HK-2 (cell line): ENCODE results near the gene TNP2.
A peak's percentile ranks its signal among the peaks of the same experiment; 100 is the strongest.
"Not testable (repeated sequence)": the region's sequence is repeated elsewhere in the genome, so short reads cannot be mapped to it uniquely, and the experiment has no call there.

Source experiments
- DNase-seq: peaks from one replicate; pipeline ENCODE4 v3.0.0-alpha.2; 2018; ENCODE audit not compliant: unreplicated experiment

The TNP2 gene

DNA sequence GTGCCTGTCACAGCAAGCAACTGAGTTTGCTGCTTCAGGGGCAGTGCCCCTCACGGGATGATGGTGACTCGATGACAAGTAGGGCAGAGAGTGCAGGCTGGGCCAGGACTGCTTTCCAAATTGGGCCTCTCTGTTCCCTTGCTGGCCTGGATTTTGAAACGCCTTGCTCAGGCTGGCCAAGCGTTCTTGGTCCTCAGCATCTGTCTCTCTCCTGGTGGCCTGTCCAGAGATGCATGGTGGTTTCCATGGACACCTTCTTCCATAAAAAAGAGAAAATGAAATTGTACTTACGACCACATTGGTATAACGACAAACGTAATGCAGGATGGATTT is 31.4 kb upstream of the TNP2 start:
- no peak for DNase-seq

DNA sequence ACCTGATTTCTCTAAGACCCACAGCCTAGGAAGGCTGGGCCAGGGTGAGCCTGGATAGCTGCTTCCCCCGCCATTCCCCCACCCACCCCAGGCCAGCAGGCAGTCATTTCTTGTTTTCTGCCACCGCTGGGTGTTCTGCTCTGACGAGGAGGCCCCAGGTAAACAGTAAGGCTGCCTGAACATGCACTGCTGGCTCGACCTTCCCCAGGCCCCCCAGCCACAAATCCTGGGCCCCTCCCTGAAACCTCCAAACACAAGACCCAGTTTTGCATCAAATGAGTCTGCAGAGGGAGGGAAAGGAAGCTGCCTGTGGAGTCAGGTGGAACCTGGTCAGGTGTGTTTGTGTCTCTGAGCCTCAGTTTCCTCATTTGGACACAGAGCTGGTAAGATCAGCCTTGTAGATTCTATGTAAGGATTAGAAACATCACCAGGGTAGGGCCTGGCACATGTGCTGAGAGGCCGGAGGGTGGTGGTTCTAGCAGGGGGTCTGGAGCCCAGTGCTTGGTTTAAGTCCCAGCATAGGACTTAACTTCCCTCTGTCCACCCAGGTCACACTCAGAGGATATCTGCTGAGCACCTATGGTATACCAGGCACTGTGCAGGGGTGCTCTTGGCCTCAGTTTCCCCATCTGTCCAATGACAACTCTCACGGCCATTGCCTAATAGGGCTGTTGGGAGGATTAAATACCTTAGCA is 30.9 kb upstream of the TNP2 start:
- no peak for DNase-seq

DNA sequence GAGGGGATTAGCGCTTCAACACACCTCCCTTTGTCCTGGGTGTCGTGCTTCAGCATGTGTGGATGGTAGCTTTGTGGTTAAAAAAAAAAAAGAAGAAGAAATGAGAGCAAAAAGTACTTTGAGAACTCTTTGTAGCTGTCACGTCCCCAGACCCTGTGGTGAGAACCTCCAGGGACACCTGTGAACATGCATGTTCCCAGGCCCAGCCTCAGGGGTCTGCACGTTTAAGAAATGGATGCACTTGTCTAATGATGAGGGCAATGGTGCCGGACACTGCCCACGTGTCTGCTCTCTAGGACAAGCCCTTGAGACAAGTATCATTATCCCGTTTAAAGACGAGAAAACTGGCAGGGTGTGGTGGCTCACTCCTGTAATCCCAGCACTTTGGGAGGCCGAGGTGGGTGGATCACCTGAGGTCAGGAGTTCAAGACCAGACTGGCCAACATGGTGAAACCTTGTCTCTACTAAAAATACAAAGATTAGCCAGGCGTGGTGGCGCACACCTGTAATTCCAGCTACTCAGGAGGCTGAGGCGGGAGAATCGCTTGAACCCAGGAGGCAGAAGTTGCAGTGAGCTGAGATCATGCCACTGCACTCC is 29.9 kb upstream of the TNP2 start:
- not testable (repeated sequence) for DNase-seq

DNA sequence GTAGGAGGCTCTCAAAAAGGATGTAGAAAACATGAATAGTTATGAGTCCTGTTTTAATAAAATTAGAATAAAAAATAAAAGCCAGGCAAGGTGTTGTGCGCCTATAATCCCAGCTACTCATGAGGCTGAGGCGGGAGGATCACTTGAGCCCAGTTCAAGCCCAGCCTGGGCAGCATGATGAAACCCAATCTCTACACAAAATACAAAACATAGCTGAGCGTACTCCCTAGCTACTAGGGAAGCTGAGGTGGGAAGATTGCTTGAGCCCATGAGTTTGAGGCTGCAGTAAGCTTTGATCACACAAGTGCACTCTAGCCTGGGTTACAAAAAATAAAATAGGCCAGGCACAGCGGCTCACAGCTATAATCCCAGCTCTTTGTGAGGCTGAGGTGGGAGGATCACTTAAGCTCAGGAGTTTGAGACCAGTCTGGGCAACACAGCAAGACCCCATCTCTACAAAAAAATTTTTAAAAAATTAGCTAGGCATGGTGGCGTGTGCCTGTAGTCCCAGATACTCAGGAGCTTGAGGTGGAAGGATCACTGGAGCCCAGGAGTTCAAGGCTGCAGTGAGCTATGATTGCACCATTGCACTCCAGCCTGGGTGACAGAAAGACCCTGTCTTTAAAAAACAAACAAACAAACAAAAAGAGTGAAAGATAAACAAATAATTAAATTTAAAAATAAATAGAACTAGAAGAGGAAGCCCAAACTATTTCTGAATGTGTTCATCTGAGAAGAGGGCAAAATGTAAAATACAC is 29.2 kb upstream of the TNP2 start:
- DNase-seq, result no peak

DNA sequence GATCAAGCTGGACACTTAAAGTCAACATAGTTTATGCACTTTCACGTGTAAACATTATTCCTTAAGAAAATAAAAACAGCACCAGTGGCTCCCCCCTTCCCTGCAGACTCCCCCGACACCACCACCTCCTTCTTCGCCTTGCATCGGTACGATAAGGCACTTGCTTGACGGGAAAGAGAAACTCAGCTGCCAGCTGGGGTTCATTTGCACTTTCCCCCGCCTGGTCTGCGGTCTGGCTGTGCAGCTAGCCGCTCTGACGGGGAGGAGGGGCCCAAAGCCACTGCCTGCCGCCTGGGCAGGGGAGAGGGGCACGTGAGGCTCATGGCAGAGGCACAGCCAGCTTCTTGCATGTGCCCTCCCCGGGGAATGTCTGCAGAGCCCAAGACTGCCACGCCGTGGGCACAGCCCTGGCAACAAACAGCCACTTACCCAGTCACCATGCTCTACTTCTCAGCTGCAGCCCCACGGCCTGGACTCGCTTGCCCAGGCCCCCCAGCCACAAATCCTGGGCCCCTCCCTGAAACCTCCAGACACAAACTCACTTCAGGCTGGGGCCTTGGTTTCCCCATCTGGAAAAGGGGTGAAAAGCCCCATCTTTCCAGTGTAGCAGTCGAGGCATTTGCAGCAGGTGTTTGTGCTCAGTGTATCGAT is 28.5 kb upstream of the TNP2 start:
- peak; percentile 41 for DNase-seq

DNA sequence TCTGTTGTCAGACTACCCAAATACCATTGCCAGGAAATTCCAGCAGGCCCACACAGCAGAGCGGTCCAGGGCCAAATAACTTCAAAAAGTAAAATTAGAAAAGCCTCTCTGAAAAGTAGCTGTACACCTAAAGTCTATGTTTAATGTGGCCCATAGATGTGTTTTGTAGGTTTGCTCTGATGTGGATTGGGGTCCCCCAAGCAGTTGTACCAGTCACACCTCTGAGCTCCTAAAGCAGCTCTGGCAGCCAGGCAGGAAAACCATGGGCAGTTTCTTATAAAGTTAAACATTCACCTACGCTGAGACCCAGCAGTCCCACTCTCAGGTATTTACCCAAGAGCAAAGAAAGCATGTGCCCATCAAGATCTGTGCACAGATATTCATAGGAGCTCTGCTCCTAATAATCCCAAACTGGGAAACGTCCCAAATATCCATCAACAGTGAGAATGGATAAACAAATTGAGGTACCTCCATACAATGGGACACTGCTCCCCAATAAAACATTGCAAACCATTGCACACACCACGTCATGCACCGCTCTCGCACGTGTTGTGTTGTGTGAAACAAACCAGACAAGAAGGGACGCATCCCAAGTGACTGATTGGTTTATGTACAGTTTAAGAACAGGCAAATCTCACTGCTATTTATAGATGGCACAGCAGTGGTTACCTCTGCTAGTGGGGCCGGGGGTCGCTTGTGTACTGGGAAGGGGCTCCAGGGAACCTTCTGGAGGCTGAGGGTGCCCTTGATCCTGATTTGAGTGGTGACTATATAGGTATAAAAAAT is 27.8 kb upstream of the TNP2 start:
- DNase-seq, result no peak

DNA sequence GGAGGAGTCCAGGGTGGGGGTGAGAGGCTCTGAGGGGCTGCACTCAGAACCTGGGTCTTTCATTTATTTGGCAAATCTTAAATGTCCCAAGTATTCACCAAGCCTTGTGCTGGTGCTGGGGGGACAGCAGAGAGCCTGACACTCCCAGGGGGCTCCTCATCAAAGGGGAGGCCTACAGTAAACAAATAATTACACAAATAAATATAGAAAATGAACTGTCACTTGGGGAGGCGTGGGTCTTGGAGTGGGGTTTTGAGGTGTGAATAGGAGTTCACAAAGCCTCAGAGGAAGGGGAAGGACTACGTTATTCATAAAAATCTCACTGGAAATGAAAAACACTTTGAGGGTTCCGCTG is 27.2 kb upstream of the TNP2 start:
- no peak for DNase-seq

DNA sequence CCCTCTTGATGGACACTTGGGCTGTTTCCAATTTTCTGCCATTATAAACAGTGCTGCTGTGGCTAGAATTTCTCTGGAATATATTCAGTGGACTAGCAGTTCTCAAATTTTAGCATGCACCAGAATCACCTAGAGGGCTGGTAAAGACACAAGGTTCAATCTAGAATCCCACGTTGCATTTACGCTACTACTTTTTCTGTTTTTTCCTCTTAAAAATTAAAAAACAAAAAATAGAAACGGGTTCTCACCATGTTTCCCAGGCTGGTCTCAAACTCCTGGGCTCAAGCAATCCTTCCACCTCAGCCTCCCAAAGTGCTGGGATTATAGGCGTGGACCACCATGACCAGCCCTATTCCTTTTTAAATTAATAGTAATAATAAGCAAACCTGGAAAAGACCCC is 26.5 kb upstream of the TNP2 start:
- no peak for DNase-seq

DNA sequence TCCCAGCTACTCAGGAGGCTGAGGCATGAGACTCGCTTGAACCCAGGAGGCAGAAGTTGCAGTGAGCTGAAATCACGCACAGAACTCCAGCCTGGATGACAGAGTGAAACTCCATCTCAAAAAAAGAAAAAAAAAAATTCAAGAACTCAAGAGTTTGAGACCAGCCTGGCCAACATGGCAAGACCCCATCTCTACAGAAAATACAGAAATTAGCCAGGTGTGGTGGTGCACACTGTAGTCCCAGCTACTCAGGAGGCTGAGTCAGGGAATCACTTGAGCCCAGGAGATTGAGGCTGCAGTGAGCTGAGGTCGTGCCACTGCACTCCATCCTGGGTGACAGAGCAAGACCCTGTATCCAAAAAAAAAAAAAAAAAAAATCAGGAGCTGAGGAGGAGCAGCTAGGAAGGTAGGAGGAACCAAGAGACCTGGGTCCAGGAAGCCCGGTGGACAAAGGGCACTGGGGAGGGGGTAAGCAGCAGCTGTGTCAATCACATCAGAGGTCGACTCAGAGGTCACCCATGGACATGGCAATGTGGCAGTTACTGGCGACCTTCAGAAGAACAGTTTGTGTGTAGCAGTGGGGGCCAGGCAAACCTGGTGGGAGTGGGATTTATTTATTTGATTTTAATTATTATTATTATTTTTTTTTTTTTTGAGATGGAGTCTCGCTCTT is 23.1 kb upstream of the TNP2 start:
- DNase-seq, result no peak

DNA sequence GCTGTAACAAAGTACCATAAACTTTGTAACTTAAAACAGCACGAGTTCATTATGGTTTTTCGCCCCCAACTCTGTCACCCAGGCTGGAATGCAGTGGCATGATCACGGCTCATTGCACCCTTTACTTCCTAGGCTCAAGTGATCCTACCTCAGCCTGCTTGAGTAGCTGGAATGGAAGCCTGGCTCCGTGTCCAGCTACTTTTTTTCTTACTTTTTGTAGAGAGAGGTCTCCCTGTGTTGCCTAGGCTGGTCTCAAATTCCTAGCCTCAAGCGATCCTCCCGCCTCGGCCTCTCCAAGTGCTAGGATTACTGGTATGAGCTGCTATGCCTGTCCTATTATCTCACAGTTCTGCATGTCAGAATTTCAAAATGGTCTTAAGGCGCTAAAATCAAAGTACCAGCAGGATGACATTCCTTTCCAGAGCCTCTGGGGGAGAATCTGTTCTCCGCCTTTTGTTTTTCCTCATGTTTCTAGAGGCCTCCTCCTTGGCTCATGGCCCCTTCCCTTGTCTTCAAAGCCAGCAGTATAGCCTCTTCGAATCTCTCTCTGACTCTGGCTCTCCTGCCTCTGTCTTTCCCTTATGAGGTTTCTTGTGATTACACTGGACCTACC is 22.1 kb upstream of the TNP2 start:
- no peak for DNase-seq

DNA sequence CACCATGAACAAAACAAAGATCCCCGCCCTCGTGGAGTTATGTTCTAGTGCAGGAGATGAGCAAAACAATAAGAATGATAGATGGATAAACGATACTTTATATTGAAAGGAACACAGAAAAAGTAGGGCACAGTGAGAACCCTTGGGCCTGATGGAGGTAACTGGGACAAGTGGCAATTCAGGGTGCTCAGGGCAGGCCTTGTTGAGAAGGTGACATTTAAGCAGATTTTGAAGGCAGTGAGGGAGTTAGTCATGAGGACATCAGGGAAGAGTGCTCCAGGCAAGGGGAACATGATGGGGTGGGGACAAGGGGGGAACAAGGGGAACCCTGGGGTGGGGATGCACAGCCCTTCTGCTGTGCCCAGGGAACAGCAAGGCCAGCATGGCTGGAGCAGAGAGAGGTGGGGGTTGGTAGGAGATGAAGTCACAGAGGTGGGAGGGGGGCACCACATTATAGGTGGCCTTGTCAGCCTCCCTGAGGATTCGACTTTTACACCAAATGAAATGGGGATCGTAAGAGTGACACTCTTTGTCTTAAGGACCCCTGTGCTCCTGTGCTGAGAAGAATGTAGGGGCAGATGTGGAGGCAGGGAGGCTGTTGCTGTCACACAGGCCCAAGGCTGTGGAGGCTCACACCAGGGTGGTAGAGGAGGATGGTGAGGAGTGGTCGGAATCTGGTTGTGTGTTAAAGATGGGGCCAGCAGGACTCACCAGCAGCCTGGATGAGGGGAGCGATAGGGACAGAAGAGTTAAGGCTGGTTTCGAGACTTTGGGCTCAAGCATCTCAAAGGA is 21.2 kb upstream of the TNP2 start:
- DNase-seq, result no peak

DNA sequence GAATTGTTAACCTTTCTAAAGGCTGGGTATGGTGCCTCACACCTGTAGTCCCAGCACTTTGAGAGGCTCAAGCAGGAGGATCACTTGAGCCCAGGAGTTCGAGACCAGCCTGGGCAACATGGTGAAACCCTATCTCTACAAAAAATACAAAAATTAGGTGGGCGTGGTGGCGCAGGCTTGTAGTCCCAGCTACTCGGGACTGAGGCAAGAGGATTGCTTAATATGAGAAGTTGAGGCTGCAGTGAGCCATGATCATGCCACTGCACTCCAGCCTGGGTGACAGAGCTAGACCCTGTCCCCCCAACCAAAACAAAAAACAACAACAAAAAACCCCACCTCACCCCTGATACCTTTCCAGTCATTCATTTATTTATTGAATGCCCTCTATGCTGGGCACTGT is 20.6 kb upstream of the TNP2 start:
- not testable (repeated sequence) for DNase-seq

DNA sequence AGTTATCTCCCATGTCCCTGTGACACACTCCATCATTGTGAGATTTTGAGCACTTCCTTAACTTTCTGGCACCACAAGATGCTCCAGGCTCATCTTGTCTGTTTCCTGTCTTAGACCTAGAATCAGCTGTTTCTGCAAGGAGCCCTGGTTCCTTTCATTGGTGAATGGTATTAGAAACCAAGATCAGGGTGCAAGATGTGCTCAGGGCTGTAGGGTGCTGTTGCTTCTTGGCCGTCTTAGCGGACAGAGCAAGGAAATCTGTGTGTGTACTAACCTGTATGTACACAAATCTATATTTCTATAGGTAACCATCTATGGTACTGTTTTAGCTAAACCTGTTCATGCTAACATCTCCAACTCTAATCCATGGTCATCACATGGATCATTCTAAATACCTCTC is 20.1 kb upstream of the TNP2 start:
- no peak for DNase-seq

DNA sequence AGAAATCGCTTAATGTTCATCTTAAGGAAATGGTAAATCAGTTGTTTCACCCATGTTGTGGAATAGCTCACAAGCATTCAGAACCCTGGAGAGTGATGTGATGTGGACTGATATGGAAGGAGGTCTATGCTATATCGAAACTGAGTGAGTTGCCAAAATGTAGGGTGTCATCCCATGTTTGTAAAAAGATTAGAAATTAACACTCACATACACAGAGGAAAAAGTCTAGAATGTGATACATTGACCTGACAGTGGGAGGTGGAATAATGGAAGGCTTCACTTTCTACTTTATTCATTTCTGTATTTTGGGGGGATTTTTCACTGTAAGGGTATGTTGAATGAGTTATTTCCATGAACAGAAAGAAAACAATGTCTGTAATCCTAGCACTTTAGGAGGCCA is 16.7 kb upstream of the TNP2 start:
- no peak for DNase-seq

DNA sequence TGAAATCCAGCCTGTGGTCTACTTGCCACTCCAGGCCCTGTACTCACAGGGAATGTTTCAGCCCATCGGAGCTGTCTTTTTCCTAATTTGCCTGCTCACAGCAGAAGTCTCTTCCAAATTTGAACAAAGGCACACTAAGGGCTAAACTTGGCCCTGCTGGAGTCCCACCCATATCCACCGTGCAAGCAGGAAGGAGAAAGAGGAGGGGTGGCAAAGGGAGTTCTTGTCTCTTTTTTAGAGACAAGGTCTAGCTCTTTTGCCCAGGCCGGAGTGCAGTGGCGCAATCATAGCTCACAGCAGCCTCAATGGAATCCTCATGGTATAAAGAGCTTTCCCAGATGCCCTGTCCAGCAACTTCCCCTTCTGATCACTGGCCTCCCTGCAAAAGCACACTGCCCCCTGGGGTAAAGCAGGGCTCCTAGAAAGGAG is 14.7 kb upstream of the TNP2 start:
- no peak for DNase-seq

DNA sequence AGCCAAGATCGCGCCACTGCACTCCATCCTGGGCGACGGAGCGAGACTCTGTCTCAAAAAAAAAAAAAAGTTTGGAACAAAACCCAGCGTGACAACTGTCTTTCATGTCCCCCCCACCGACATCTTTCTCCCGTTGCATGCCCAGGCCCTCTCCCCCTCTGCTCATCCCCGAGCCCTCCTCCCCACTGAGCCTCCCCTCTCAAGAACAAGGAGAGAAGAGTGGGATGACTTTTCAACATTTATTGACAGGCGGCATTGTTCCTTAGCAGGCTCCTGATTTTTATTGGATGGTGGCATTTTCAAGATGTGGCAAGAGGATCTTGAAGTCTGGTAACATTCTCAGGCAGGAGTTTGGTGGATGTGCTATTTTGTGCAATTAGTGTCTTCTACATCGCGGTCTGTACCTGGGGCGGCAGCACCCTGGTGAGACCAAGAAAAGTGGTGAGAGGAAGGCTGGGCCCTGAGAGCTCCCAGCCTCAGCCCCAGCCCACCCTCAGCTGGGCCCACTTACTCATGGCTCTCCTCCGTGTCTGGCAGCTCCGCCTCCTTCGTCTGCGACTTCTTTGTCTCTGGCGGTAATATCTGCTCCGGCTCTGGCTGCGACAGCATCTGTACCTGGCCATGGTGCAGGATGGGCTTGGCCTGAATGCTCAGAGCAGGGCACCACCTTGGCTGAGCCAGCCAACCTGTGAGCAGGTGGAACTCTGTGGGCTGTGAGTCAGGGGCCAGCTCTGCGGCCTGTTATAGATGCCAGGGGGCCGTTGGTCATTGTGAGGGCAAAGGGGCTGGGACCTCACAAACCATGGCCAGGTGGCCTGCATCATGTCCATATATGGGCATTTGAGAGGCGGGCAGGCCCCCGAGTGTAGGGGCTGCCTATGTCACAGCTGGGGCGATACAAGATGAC is 11.7 kb upstream of the TNP2 start, which contains the start of gene PRM1:
TSS of gene PRM1 (minus strand) at position 715 of the 907 bp plus-strand sequence. CDS start at position 623, 92 bp downstream.
- DNase-seq, result no peak

DNA sequence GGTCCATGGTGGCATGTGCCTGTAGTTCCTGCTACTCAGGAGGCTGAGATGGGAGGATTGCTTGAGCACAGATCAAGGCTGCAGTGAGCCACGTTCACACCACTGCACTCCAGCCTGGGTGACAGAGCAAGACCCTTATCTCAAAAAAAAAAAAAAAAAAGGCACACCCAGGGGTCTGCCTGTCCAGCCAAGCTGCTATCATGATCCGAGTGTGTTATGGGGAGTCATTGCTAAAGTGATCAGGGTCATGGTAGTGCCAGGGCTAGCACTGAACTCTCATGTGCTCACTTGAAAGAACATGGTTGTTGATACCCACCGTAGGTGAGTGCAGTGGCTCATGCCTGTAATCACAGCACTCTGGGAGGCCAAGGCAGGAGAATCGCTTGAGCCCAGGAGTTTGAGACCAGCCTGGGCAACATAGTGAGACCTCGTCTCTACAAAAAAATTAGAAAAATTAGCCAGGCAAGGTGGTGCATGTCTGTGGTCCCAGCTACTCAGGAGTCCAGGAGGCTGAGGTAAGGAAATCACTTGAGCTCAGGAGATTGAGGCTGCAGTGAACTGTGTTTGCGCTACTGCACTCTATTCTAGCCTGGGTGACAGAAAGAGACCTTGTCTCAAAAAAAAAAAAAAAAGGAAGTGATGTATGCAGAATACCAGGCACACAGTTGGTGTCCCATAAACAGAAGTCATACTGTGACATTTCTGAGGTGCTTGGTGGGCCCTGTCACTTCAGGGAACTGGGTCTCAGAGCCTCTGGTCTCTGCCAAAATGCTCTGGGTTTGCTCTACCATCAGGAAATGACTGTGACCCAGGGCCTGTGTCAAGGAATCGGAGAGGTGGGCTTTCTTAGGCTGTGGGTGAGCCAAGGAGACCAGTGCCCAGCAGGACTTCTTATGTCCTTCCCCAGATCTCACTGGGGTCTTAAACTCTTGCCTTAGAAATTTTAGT is 9.8 kb upstream of the TNP2 start:
- no peak for DNase-seq
